ENCODE measurements around the gene LYPD6. TPM values are rescaled to one million over a fixed set of nuclear protein-coding genes. Genes with fewer than 3 reads are reported as not detected.

The LYPD6 gene
- total RNA-seq, 1 donor from 2014 or later, result 2.1 TPM

DNA sequence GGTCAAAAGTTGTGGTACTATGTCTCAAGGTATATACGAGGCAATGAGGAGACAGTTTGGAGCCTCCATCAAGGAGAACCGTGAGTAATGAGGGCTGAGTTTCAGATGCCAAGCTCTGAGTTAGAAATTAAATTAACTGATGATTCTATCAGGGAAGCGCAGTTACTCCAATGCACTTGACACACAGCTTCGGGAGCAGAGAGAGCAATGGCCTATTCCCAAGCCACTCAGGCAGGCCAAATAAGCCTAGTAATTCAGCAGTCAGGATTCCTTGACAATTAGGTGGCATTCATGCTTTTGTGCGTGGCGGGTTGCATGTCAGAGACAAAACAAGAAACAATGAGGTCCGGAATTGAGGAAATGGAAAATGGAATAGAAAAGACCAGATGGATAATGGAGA is 134.0 kb downstream of the LYPD6 start:
- Histone ChIP-seq H3K4me1 (ENCODE audit: control insufficient read depth in 3 of 3, insufficient read depth in 3 of 3, low read length in 3 of 3) (no peaks in the 10 kb centered on the region), H3K36me3 (ENCODE audit: control insufficient read depth in 3 of 3, insufficient read depth in 3 of 3, low read length in 3 of 3) (no peaks in the 10 kb centered on the region), H3K4me3 (ENCODE audit: low read length in 3 of 3) (no peak overlapping the region), H3K27me3 (ENCODE audit: control insufficient read depth in 3 of 3, insufficient read depth in 3 of 3, low read length in 3 of 3) (no peaks in the 10 kb centered on the region), H3K9me3 (ENCODE audit: control insufficient read depth in 3 of 3, low read length in 3 of 3) (peaks cover 0 to 2% (median 0%) of the 10 kb centered on the region in 3 donors), H3K27ac (ENCODE audit: low read depth, low read length) (no peak overlapping the region), H3K9ac (ENCODE audit: low read depth in 1 of 3, low read length in 3 of 3) (no peak overlapping the region)

DNA sequence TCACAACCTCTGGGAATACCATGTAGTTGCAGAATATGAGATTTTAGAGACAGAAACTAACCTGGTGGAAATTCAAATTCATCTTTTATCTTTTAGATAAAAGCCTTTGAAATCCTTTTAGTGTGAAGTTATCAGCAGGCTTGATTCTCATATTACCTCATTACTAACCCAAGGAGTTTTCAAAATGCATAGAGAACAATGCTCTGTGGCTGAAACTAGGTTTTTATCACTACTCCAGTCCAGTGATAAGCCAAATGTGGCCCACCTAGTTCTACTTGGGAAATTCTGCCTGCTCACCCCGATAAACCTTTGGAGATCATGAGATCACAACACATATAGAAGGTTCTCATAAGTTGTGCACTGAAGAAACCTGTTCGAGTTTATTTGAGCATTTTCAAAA is 135.5 kb downstream of the LYPD6 start:
- no peak overlapping the region for H3K27ac ChIP-seq (ENCODE audit: low read depth, low read length)
- no peaks in the 10 kb centered on the region for H3K36me3 ChIP-seq (ENCODE audit: control insufficient read depth in 3 of 3, insufficient read depth in 3 of 3, low read length in 3 of 3)
- H3K4me1 ChIP-seq (ENCODE audit: control insufficient read depth in 3 of 3, insufficient read depth in 3 of 3, low read length in 3 of 3), result no peaks in the 10 kb centered on the region
- H3K27me3 ChIP-seq (ENCODE audit: control insufficient read depth in 3 of 3, insufficient read depth in 3 of 3, low read length in 3 of 3), result no peaks in the 10 kb centered on the region
- no peak overlapping the region for H3K9ac ChIP-seq (ENCODE audit: low read depth in 1 of 3, low read length in 3 of 3)
- no peaks in the 10 kb centered on the region for H3K9me3 ChIP-seq (ENCODE audit: control insufficient read depth in 3 of 3, low read length in 3 of 3)
- no peak overlapping the region for H3K4me3 ChIP-seq (ENCODE audit: low read length in 3 of 3)

DNA sequence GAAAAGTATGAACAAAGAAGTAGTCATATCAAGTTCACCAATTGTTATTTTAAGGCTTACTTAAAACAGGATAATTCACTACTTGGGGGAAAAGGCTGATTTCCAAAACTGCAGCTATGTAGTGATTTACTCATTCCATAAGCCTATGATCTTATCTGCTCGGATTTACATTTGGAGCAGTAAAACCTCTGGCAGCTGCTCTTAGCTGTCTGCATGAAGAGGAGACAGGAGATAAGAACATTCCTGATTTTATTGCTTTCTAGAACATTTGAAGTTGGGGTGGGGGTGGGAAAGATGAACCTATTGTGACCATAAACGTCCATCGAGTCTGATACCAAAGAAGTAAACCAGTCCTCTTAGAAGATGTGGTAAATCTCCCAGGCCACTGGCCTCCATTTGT is 136.2 kb downstream of the LYPD6 start:
- Histone ChIP-seq H3K36me3 (ENCODE audit: control insufficient read depth in 3 of 3, insufficient read depth in 3 of 3, low read length in 3 of 3) (no peaks in the 10 kb centered on the region), H3K27me3 (ENCODE audit: control insufficient read depth in 3 of 3, insufficient read depth in 3 of 3, low read length in 3 of 3) (no peaks in the 10 kb centered on the region), H3K4me1 (ENCODE audit: control insufficient read depth in 3 of 3, insufficient read depth in 3 of 3, low read length in 3 of 3) (no peaks in the 10 kb centered on the region), H3K9ac (ENCODE audit: low read depth in 1 of 3, low read length in 3 of 3) (no peak overlapping the region), H3K9me3 (ENCODE audit: control insufficient read depth in 3 of 3, low read length in 3 of 3) (no peaks in the 10 kb centered on the region), H3K27ac (ENCODE audit: low read depth, low read length) (no peak overlapping the region), H3K4me3 (ENCODE audit: low read length in 3 of 3) (no peak overlapping the region)

DNA sequence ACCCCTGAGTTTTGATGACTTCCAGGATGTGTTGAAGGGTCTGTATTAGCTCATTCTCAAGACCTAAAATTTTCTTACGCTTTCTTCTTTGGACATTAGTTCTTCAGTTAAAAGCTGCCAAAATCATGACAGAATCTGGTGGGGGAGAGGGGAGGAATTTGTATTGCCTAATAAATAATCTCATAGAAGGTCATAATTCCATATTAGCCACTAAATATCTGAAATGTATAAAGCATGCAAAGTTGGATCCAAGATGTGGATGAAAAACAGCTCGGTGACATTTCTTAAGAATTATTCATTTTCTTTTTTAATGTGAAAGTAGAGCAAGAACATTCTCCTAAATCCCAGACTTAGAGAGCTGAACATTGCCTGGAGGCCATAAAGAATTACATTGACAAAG is 137.0 kb downstream of the LYPD6 start:
- H3K27me3 ChIP-seq (ENCODE audit: control insufficient read depth in 3 of 3, insufficient read depth in 3 of 3, low read length in 3 of 3), result no peaks in the 10 kb centered on the region
- H3K9me3 ChIP-seq (ENCODE audit: control insufficient read depth in 3 of 3, low read length in 3 of 3), result no peaks in the 10 kb centered on the region
- H3K36me3 ChIP-seq (ENCODE audit: control insufficient read depth in 3 of 3, insufficient read depth in 3 of 3, low read length in 3 of 3), result no peaks in the 10 kb centered on the region
- no peak overlapping the region for H3K4me3 ChIP-seq (ENCODE audit: low read length in 3 of 3)
- no peak overlapping the region for H3K9ac ChIP-seq (ENCODE audit: low read depth in 1 of 3, low read length in 3 of 3)
- H3K27ac ChIP-seq (ENCODE audit: low read depth, low read length), result no peak overlapping the region
- H3K4me1 ChIP-seq (ENCODE audit: control insufficient read depth in 3 of 3, insufficient read depth in 3 of 3, low read length in 3 of 3), result no peaks in the 10 kb centered on the region

DNA sequence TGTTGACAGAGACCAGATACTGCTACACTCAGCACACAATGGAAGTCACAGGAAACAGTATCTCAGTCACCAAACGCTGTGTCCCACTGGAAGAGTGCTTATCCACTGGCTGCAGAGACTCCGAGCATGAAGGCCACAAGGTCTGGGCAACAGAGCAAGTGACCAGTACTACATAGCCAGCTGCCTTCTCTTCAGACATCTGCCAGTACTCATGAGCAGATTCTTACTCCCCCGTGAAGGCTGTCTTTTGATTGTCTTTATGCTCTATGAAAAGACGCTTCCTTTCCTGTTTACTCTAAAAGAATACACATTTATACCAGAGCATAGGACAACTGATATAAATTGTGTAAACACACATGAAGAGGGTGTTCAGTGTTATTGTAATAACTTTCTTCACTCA is 138.2 kb downstream of the LYPD6 start:
- Histone ChIP-seq H3K9ac (ENCODE audit: low read depth in 1 of 3, low read length in 3 of 3) (no peak overlapping the region), H3K9me3 (ENCODE audit: control insufficient read depth in 3 of 3, low read length in 3 of 3) (no peaks in the 10 kb centered on the region), H3K27ac (ENCODE audit: low read depth, low read length) (no peak overlapping the region), H3K36me3 (ENCODE audit: control insufficient read depth in 3 of 3, insufficient read depth in 3 of 3, low read length in 3 of 3) (no peaks in the 10 kb centered on the region), H3K27me3 (ENCODE audit: control insufficient read depth in 3 of 3, insufficient read depth in 3 of 3, low read length in 3 of 3) (no peaks in the 10 kb centered on the region), H3K4me1 (ENCODE audit: control insufficient read depth in 3 of 3, insufficient read depth in 3 of 3, low read length in 3 of 3) (no peaks in the 10 kb centered on the region), H3K4me3 (ENCODE audit: low read length in 3 of 3) (no peak overlapping the region)

DNA sequence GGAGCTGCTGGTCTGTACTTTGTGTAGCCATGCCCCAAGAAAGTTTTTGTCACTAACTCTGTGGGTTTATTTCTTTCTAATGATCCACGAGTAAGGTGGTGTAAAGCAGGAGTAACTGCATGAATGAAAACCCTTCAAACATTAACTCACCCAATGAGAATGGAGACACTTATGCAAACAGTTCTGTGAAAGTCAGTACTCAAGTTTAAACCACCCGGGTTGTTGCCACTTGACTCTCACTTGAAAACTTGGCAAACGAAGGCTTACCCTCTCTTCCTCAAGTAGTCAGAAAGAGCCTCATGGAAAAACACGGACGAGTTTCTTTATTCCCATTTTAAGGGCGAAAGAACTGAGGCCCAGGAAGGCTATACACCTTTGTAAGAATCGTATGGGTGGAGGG is 139.7 kb downstream of the LYPD6 start:
- no peaks in the 10 kb centered on the region for H3K27me3 ChIP-seq (ENCODE audit: control insufficient read depth in 3 of 3, insufficient read depth in 3 of 3, low read length in 3 of 3)
- no peak overlapping the region for H3K4me3 ChIP-seq (ENCODE audit: low read length in 3 of 3)

DNA sequence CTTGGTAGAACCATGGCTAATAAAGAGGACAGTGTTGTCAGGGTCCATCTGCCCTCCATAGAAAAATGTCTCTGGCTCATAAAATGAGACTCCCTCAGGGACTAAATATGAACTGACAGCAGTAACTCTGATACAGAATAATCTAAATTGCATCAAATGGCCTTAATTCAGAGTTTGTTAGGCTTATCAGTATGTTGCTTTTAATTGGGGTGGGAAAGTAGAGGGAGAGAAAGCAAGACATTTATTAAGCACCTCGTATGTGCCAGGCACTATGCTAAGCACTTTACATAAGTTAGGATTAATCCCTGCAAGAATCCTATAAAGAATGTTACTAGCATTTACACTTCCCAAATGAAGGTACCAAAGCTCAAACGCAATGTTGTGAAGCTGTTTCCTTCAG is 142.0 kb downstream of the LYPD6 start:
- H3K27me3 ChIP-seq (ENCODE audit: control insufficient read depth in 3 of 3, insufficient read depth in 3 of 3, low read length in 3 of 3), result no peaks in the 10 kb centered on the region
- H3K4me1 ChIP-seq (ENCODE audit: control insufficient read depth in 3 of 3, insufficient read depth in 3 of 3, low read length in 3 of 3), result no peaks in the 10 kb centered on the region
- no peak overlapping the region for H3K4me3 ChIP-seq (ENCODE audit: low read length in 3 of 3)
- H3K36me3 ChIP-seq (ENCODE audit: control insufficient read depth in 3 of 3, insufficient read depth in 3 of 3, low read length in 3 of 3), result no peaks in the 10 kb centered on the region
- H3K27ac ChIP-seq (ENCODE audit: low read depth, low read length), result no peak overlapping the region
- H3K9me3 ChIP-seq (ENCODE audit: control insufficient read depth in 3 of 3, low read length in 3 of 3), result no peaks in the 10 kb centered on the region
- no peak overlapping the region for H3K9ac ChIP-seq (ENCODE audit: low read depth in 1 of 3, low read length in 3 of 3)

More for the DNA sequence above, 139.7 kb downstream of the LYPD6 start:
- no peaks in the 10 kb centered on the region for H3K4me1 ChIP-seq (ENCODE audit: control insufficient read depth in 3 of 3, insufficient read depth in 3 of 3, low read length in 3 of 3)
- no peaks in the 10 kb centered on the region for H3K36me3 ChIP-seq (ENCODE audit: control insufficient read depth in 3 of 3, insufficient read depth in 3 of 3, low read length in 3 of 3)
- no peaks in the 10 kb centered on the region for H3K9me3 ChIP-seq (ENCODE audit: control insufficient read depth in 3 of 3, low read length in 3 of 3)
- no peak overlapping the region for H3K27ac ChIP-seq (ENCODE audit: low read depth, low read length)
- H3K9ac ChIP-seq (ENCODE audit: low read depth in 1 of 3, low read length in 3 of 3), result no peak overlapping the region

- Histone ChIP-seq H3K4me3 (ENCODE audit: low read length in 3 of 3) (no peak overlapping the region), H3K9me3 (ENCODE audit: control insufficient read depth in 3 of 3, low read length in 3 of 3) (no peaks in the 10 kb centered on the region), H3K27ac (ENCODE audit: low read depth, low read length) (no peak overlapping the region)
These were observed 142.7 kb downstream of the LYPD6 start for GRCh38 chr2:149473068-149473467.

GRCh38 chr2:149473521-149473920 is 143.1 kb downstream of the LYPD6 start:
- no peaks in the 10 kb centered on the region for H3K36me3 ChIP-seq (ENCODE audit: control insufficient read depth in 3 of 3, insufficient read depth in 3 of 3, low read length in 3 of 3)
- no peaks in the 10 kb centered on the region for H3K4me1 ChIP-seq (ENCODE audit: control insufficient read depth in 3 of 3, insufficient read depth in 3 of 3, low read length in 3 of 3)
- H3K4me3 ChIP-seq (ENCODE audit: low read length in 3 of 3), result no peak overlapping the region
- no peak overlapping the region for H3K9ac ChIP-seq (ENCODE audit: low read depth in 1 of 3, low read length in 3 of 3)
- H3K27me3 ChIP-seq (ENCODE audit: control insufficient read depth in 3 of 3, insufficient read depth in 3 of 3, low read length in 3 of 3), result no peaks in the 10 kb centered on the region
- H3K27ac ChIP-seq (ENCODE audit: low read depth, low read length), result no peak overlapping the region
- no peaks in the 10 kb centered on the region for H3K9me3 ChIP-seq (ENCODE audit: control insufficient read depth in 3 of 3, low read length in 3 of 3)

More at GRCh38 chr2:149473068-149473467, 142.7 kb downstream of the LYPD6 start:
- no peak overlapping the region for H3K9ac ChIP-seq (ENCODE audit: low read depth in 1 of 3, low read length in 3 of 3)
- H3K27me3 ChIP-seq (ENCODE audit: control insufficient read depth in 3 of 3, insufficient read depth in 3 of 3, low read length in 3 of 3), result no peaks in the 10 kb centered on the region
- H3K36me3 ChIP-seq (ENCODE audit: control insufficient read depth in 3 of 3, insufficient read depth in 3 of 3, low read length in 3 of 3), result no peaks in the 10 kb centered on the region
- no peaks in the 10 kb centered on the region for H3K4me1 ChIP-seq (ENCODE audit: control insufficient read depth in 3 of 3, insufficient read depth in 3 of 3, low read length in 3 of 3)

DNA sequence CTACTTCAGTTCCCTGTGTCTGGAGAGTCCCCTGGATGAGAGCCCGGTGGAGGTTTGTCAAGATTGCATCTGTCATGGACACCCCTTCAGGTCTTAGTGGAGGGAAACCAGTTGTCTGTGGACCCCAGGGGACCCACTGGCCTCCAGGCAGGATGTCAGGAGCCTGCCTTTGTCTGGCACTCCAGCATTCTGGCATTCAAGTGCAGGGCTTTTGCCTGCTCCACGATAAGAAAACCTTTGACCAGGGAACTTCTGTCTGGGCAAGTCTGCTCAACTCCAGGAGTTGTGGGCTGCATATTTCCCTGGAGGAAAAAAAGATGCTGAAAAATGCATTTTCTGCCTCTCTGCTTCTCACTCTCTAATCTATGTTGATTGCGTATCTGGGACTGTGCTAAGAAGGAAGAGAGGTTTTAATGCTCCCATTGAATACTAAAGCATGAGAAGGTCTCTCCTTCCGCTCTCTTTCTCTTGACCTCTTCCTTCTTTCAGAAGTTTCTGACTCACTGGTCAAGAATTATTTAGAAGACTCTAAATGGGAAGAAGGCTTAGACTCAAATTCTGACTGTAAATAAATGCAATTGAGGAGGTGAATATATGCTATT is 152.7 kb downstream of the LYPD6 start:
- Histone ChIP-seq H3K27me3 (ENCODE audit: control insufficient read depth in 3 of 3, insufficient read depth in 3 of 3, low read length in 3 of 3) (no peaks in the 10 kb centered on the region), H3K9ac (ENCODE audit: low read depth in 1 of 3, low read length in 3 of 3) (no peak overlapping the region), H3K9me3 (ENCODE audit: control insufficient read depth in 3 of 3, low read length in 3 of 3) (no peaks in the 10 kb centered on the region), H3K27ac (ENCODE audit: low read depth, low read length) (no peak overlapping the region), H3K4me3 (ENCODE audit: low read length in 3 of 3) (no peak overlapping the region), H3K36me3 (ENCODE audit: control insufficient read depth in 3 of 3, insufficient read depth in 3 of 3, low read length in 3 of 3) (no peaks in the 10 kb centered on the region), H3K4me1 (ENCODE audit: control insufficient read depth in 3 of 3, insufficient read depth in 3 of 3, low read length in 3 of 3) (no peaks in the 10 kb centered on the region)
